ENCODE data around the gene COA3.

Gene COA3

GRCh38 chr17:42792545-42792944 is 6.0 kb downstream of the COA3 start:
- no peak for ATAC-seq
- TF ChIP-seq ESRRG (CRISPR knock-in tag; IDR thresholded peaks at IDR 0.05) (no peak), TCF4 (CRISPR knock-in tag; IDR thresholded peaks at IDR 0.05; ENCODE audit: borderline replicate concordance) (no peak), ZNF8 (CRISPR knock-in tag; IDR thresholded peaks at IDR 0.05) (no peak), ZC3H10 (CRISPR knock-in tag; IDR thresholded peaks at IDR 0.05) (no peak), CSDC2 (CRISPR knock-in tag; IDR thresholded peaks at IDR 0.05) (no peak), PPARA (CRISPR knock-in tag; IDR thresholded peaks at IDR 0.05; ENCODE audit: borderline replicate concordance) (no peak), BACH2 (CRISPR knock-in tag; IDR thresholded peaks at IDR 0.05; ENCODE audit: borderline replicate concordance) (no peak), GLIS3 (CRISPR knock-in tag; IDR thresholded peaks at IDR 0.05) (no peak), SNAI2 (CRISPR knock-in tag; IDR thresholded peaks at IDR 0.05) (no peak), RARB (CRISPR knock-in tag; IDR thresholded peaks at IDR 0.05) (no peak), CSRNP3 (CRISPR knock-in tag; IDR thresholded peaks at IDR 0.05) (no peak), ZNF565 (CRISPR knock-in tag; conservative IDR thresholded peaks at IDR 0.05; ENCODE audit: low read depth) (no peak), ZFP30 (CRISPR knock-in tag; IDR thresholded peaks at IDR 0.05) (no peak), OSR1 (CRISPR knock-in tag; IDR thresholded peaks at IDR 0.05) (no peak)

GRCh38 chr17:42791948-42792347 is 6.6 kb downstream of the COA3 start:
- ATAC-seq: no peak

More at GRCh38 chr17:42791948-42792347, 6.6 kb downstream of the COA3 start:
- TF ChIP-seq OSR1 (CRISPR knock-in tag; IDR thresholded peaks at IDR 0.05): no peak
- TF ChIP-seq POU6F1 (CRISPR knock-in tag; IDR thresholded peaks at IDR 0.05; ENCODE audit: borderline replicate concordance, low read depth): no peak
- TF ChIP-seq PATZ1 (CRISPR knock-in tag; IDR thresholded peaks at IDR 0.05; ENCODE audit: borderline replicate concordance): no peak
- no peak for TF ChIP-seq ZC3H10 (CRISPR knock-in tag; IDR thresholded peaks at IDR 0.05)
- TF ChIP-seq CSRNP3 (CRISPR knock-in tag; IDR thresholded peaks at IDR 0.05): no peak
- TF ChIP-seq ZFP3 (CRISPR knock-in tag; IDR thresholded peaks at IDR 0.05): no peak
- TF ChIP-seq CSDC2 (CRISPR knock-in tag; IDR thresholded peaks at IDR 0.05): no peak
- no peak for TF ChIP-seq ZNF70 (CRISPR knock-in tag; IDR thresholded peaks at IDR 0.05)
- TF ChIP-seq TCF4 (CRISPR knock-in tag; IDR thresholded peaks at IDR 0.05; ENCODE audit: borderline replicate concordance): no peak
- no peak for TF ChIP-seq GLIS3 (CRISPR knock-in tag; IDR thresholded peaks at IDR 0.05)
- TF ChIP-seq BACH2 (CRISPR knock-in tag; IDR thresholded peaks at IDR 0.05; ENCODE audit: borderline replicate concordance): no peak
- no peak for TF ChIP-seq ZFP30 (CRISPR knock-in tag; IDR thresholded peaks at IDR 0.05)
- no peak for TF ChIP-seq ESRRG (CRISPR knock-in tag; IDR thresholded peaks at IDR 0.05)
- TF ChIP-seq TOX (CRISPR knock-in tag; IDR thresholded peaks at IDR 0.05; ENCODE audit: borderline replicate concordance): no peak
- no peak for TF ChIP-seq TSHZ2 (CRISPR knock-in tag; IDR thresholded peaks at IDR 0.05)
- TF ChIP-seq RARB (CRISPR knock-in tag; IDR thresholded peaks at IDR 0.05): no peak
- no peak for TF ChIP-seq ZNF565 (CRISPR knock-in tag; conservative IDR thresholded peaks at IDR 0.05; ENCODE audit: low read depth)
- TF ChIP-seq ARNTL (CRISPR knock-in tag; IDR thresholded peaks at IDR 0.05; ENCODE audit: borderline replicate concordance, low read depth): no peak
